Stomach smooth muscle (tissue), 2 donors: ENCODE measurements around the gene KLRC1.
"Not testable (repeated sequence)": the region's sequence is repeated elsewhere in the genome, so short reads cannot be mapped to it uniquely, and the experiment has no call there.

Experiments used
- H3K27ac ChIP-seq: one replicate; pipeline ENCODE4 v1.7.0; 2013; ENCODE audit warnings: mild to moderate bottlenecking, low read length, inconsistent platforms
- H3K27me3 ChIP-seq, 2 donors: one replicate each; pipeline ENCODE4 v1.7.0; 2013; ENCODE audit warnings: low read length in 2 of 2; ENCODE audit not compliant: insufficient read depth in 2 of 2, control insufficient read depth in 1 of 2
- H3K36me3 ChIP-seq, 2 donors: one replicate each; pipeline ENCODE4 v1.7.0; 2013; ENCODE audit warnings: low read length in 2 of 2; ENCODE audit not compliant: control insufficient read depth in 2 of 2, insufficient read depth in 2 of 2
- H3K4me1 ChIP-seq: one replicate; pipeline ENCODE4 v1.7.0; 2013; ENCODE audit warnings: low read length; ENCODE audit not compliant: control insufficient read depth, insufficient read depth
- H3K4me3 ChIP-seq, 2 donors: one replicate each; pipeline ENCODE4 v1.7.0; 2013; ENCODE audit warnings: low read length in 2 of 2
- H3K9ac ChIP-seq, 2 donors: one replicate each; pipeline ENCODE4 v1.7.0; 2013; ENCODE audit warnings: low read length in 2 of 2, mild to moderate bottlenecking in 1 of 2
- H3K9me3 ChIP-seq, 2 donors: one replicate each; pipeline ENCODE4 v1.7.0; 2013; ENCODE audit warnings: low read length in 2 of 2; ENCODE audit not compliant: control insufficient read depth in 2 of 2
- donor health status: healthy.
- donor health status: Pancreatic carcinoma.

Gene KLRC1

GRCh38 chr12:10453156-10453555 lies at the start of gene KLRC1:
Gene KLRC1 (minus strand): TSS chr12:10453377. CDS start chr12:10451156, 2,221 bp downstream.
- no peak within 1 kb of the TSS for H3K9ac ChIP-seq

GRCh38 chr12:10501030-10501429 lies 47.9 kb upstream of the KLRC1 start:
- no peak overlapping the region for H3K27ac ChIP-seq
- no peak overlapping the region for H3K4me3 ChIP-seq
- no peaks in the 10 kb centered on the region for H3K9me3 ChIP-seq
- H3K4me1 ChIP-seq: no peaks in the 10 kb centered on the region
- H3K36me3 ChIP-seq: no peaks in the 10 kb centered on the region
- no peaks in the 10 kb centered on the region for H3K27me3 ChIP-seq
- no peak overlapping the region for H3K9ac ChIP-seq

More at GRCh38 chr12:10453156-10453555, at the start of gene KLRC1:
- H3K9me3 ChIP-seq: peaks cover 0 to 8% of the 10 kb centered on the region in 2 donors
- no peaks in the 10 kb centered on the region for H3K27me3 ChIP-seq
- H3K4me3 ChIP-seq: no peak within 1 kb of the TSS
- H3K36me3 ChIP-seq: no peaks in the 10 kb centered on the region
- H3K27ac ChIP-seq: no peak within 1 kb of the TSS
- H3K4me1 ChIP-seq: no peaks in the 10 kb centered on the region

GRCh38 chr12:10498042-10498441 lies 44.9 kb upstream of the KLRC1 start:
- no peaks in the 10 kb centered on the region for H3K27me3 ChIP-seq
- no peaks in the 10 kb centered on the region for H3K9me3 ChIP-seq
- H3K36me3 ChIP-seq: no peaks in the 10 kb centered on the region
- H3K4me1 ChIP-seq: no peaks in the 10 kb centered on the region
- H3K27ac ChIP-seq: no peak overlapping the region
- no peak overlapping the region for H3K4me3 ChIP-seq
- H3K9ac ChIP-seq: no peak overlapping the region

GRCh38 chr12:10497602-10498001 lies 44.4 kb upstream of the KLRC1 start:
- Histone ChIP-seq H3K27me3 (no peaks in the 10 kb centered on the region), H3K27ac (no peak overlapping the region), H3K4me1 (no peaks in the 10 kb centered on the region), H3K9ac (no peak overlapping the region), H3K9me3 (no peaks in the 10 kb centered on the region), H3K36me3 (no peaks in the 10 kb centered on the region), H3K4me3 (no peak overlapping the region)

GRCh38 chr12:10491766-10492165 lies 38.6 kb upstream of the KLRC1 start:
- Histone ChIP-seq H3K9ac (no peak overlapping the region), H3K9me3 (no peaks in the 10 kb centered on the region), H3K36me3 (no peaks in the 10 kb centered on the region), H3K27me3 (no peaks in the 10 kb centered on the region), H3K4me3 (no peak overlapping the region), H3K4me1 (no peaks in the 10 kb centered on the region), H3K27ac (no peak overlapping the region)

GRCh38 chr12:10487328-10487727 lies 34.2 kb upstream of the KLRC1 start:
- not testable (repeated sequence) for H3K27me3 ChIP-seq, H3K9ac ChIP-seq, H3K4me3 ChIP-seq, H3K4me1 ChIP-seq, H3K9me3 ChIP-seq, H3K27ac ChIP-seq, H3K36me3 ChIP-seq

GRCh38 chr12:10481901-10482300 lies 28.7 kb upstream of the KLRC1 start:
- not testable (repeated sequence) for H3K9me3 ChIP-seq, H3K4me1 ChIP-seq, H3K9ac ChIP-seq, H3K4me3 ChIP-seq, H3K36me3 ChIP-seq, H3K27me3 ChIP-seq, H3K27ac ChIP-seq

GRCh38 chr12:10472808-10473207 lies 19.6 kb upstream of the KLRC1 start:
- not testable (repeated sequence) for H3K9ac ChIP-seq, H3K27ac ChIP-seq, H3K27me3 ChIP-seq, H3K9me3 ChIP-seq, H3K36me3 ChIP-seq, H3K4me1 ChIP-seq, H3K4me3 ChIP-seq

- H3K27me3 ChIP-seq: peaks cover 0 to 2% of the 10 kb centered on the region in 2 donors
- no peak overlapping the region for H3K9ac ChIP-seq
- no peaks in the 10 kb centered on the region for H3K4me1 ChIP-seq
- H3K9me3 ChIP-seq: peaks cover 0 to 4% of the 10 kb centered on the region in 2 donors
- H3K36me3 ChIP-seq: no peaks in the 10 kb centered on the region
- H3K4me3 ChIP-seq: no peak overlapping the region
- H3K27ac ChIP-seq: no peak overlapping the region
Measured at GRCh38 chr12:10469701-10470100, 16.5 kb upstream of the KLRC1 start.

- Histone ChIP-seq H3K27ac (no peak overlapping the region), H3K4me1 (no peaks in the 10 kb centered on the region), H3K9ac (no peak overlapping the region), H3K27me3 (peaks cover 0 to 2% of the 10 kb centered on the region in 2 donors), H3K9me3 (peaks cover 0 to 4% of the 10 kb centered on the region in 2 donors), H3K36me3 (no peaks in the 10 kb centered on the region), H3K4me3 (no peak overlapping the region)
Measured at GRCh38 chr12:10466311-10466710, 13.1 kb upstream of the KLRC1 start.

- H3K9ac ChIP-seq: no peak overlapping the region
- no peaks in the 10 kb centered on the region for H3K4me1 ChIP-seq
- H3K36me3 ChIP-seq: no peaks in the 10 kb centered on the region
- H3K27me3 ChIP-seq: no peaks in the 10 kb centered on the region
- no peak overlapping the region for H3K4me3 ChIP-seq
- H3K9me3 ChIP-seq: peaks cover 0 to 8% of the 10 kb centered on the region in 2 donors
- no peak overlapping the region for H3K27ac ChIP-seq
Measured at GRCh38 chr12:10457760-10458159, 4.6 kb upstream of the KLRC1 start.
